Lower lobe of right lung (tissue), 2 donors: ENCODE results near the gene CTNNA2. TPM values are rescaled to one million over a fixed set of nuclear protein-coding genes. Genes with fewer than 3 reads are reported as not detected.

Experiments used
- ATAC-seq, 2 donors: fragments of 200-7000 bp; cut with Tn5 transposase; one replicate each; pipeline ENCODE4 v1.9.1; 2020 to 2022; ENCODE audit warnings: mild to moderate bottlenecking in 2 of 2, moderate library complexity in 2 of 2
- DNase-seq: peaks from one replicate; pipeline ENCODE4 v3.0.0-alpha.2; 2020
- H3K27ac ChIP-seq: fragments of 200-600 bp; one replicate; pipeline ENCODE4 v1.8.0; 2022
- H3K27me3 ChIP-seq: fragments of 200-600 bp; one replicate; pipeline ENCODE4 v1.8.0; 2022; ENCODE audit warnings: low read depth
- H3K36me3 ChIP-seq: fragments of 200-600 bp; one replicate; pipeline ENCODE4 v1.8.0; 2022; ENCODE audit warnings: mild to moderate bottlenecking
- H3K4me1 ChIP-seq: fragments of 200-600 bp; one replicate; pipeline ENCODE4 v1.8.0; 2022
- H3K4me3 ChIP-seq: fragments of 200-600 bp; one replicate; pipeline ENCODE4 v1.8.0; 2022; ENCODE audit warnings: mild to moderate bottlenecking
- H3K9me3 ChIP-seq: fragments of 200-600 bp; one replicate; pipeline ENCODE4 v1.8.0; 2022
- intact Hi-C: fragments of 100-400 bp; cut with DNase I; formaldehyde crosslinking; loops from one replicate; pipeline ENCODE4 v1.11.0; 2022
- total RNA-seq: library from RNA; stranded (reverse); fragmentation: NEBNext Ultra II Directional; extraction: Animal tissue kit (Norgen Biotek cat#: 25700); gene quantifications from one replicate; pipeline ENCODE4 v1.2.1, GENCODE V29; 2021
- TF ChIP-seq, protein P1 (sequence below): fragments of 200-600 bp; IDR thresholded peaks from one replicate; pipeline ENCODE4 v1.8.0; 2022; ENCODE audit warnings: antibody characterized with exemption, mild to moderate bottlenecking
- donor health status: DM: no; HTN: yes; CAD: no; lungs with severe emphysema.

The CTNNA2 gene
- total RNA-seq, 1 donor from 2014 or later, result not detected

GRCh38 chr2:80340022-80340421 lies 827.2 kb downstream of the CTNNA2 start:
- ATAC-seq (no peak), DNase-seq (no peak)
- H3K27me3 ChIP-seq, result no peaks in the 10 kb centered on the region

GRCh38 chr2:80348078-80348477 lies 835.2 kb downstream of the CTNNA2 start:
- H3K4me1 ChIP-seq, result no peaks in the 10 kb centered on the region
- TF ChIP-seq, protein P1, sequence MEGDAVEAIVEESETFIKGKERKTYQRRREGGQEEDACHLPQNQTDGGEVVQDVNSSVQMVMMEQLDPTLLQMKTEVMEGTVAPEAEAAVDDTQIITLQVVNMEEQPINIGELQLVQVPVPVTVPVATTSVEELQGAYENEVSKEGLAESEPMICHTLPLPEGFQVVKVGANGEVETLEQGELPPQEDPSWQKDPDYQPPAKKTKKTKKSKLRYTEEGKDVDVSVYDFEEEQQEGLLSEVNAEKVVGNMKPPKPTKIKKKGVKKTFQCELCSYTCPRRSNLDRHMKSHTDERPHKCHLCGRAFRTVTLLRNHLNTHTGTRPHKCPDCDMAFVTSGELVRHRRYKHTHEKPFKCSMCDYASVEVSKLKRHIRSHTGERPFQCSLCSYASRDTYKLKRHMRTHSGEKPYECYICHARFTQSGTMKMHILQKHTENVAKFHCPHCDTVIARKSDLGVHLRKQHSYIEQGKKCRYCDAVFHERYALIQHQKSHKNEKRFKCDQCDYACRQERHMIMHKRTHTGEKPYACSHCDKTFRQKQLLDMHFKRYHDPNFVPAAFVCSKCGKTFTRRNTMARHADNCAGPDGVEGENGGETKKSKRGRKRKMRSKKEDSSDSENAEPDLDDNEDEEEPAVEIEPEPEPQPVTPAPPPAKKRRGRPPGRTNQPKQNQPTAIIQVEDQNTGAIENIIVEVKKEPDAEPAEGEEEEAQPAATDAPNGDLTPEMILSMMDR, result no peak
- DNase-seq, result no peak
- no peak overlapping the region for H3K4me3 ChIP-seq
- H3K9me3 ChIP-seq, result no peaks in the 10 kb centered on the region
- no peaks in the 10 kb centered on the region for H3K36me3 ChIP-seq
- ATAC-seq, result no peak
- intact Hi-C loops, result no loop called here
- H3K27me3 ChIP-seq, result no peaks in the 10 kb centered on the region
- no peak overlapping the region for H3K27ac ChIP-seq

More at GRCh38 chr2:80340022-80340421, 827.2 kb downstream of the CTNNA2 start:
- intact Hi-C loops, result no loop called here
- no peaks in the 10 kb centered on the region for H3K9me3 ChIP-seq
- TF ChIP-seq, protein P1, result no peak
- H3K27ac ChIP-seq, result no peak overlapping the region
- H3K36me3 ChIP-seq, result no peaks in the 10 kb centered on the region
- H3K4me1 ChIP-seq, result no peaks in the 10 kb centered on the region
- no peak overlapping the region for H3K4me3 ChIP-seq

GRCh38 chr2:80348953-80349352 lies 836.1 kb downstream of the CTNNA2 start:
- Histone ChIP-seq H3K27me3 (no peaks in the 10 kb centered on the region), H3K36me3 (no peaks in the 10 kb centered on the region), H3K4me1 (no peaks in the 10 kb centered on the region), H3K27ac (no peak overlapping the region), H3K9me3 (no peaks in the 10 kb centered on the region), H3K4me3 (no peak overlapping the region)
- no peak for DNase-seq
- intact Hi-C loops, result no loop called here
- ATAC-seq, result no peak
- TF ChIP-seq, protein P1, result no peak

GRCh38 chr2:80351231-80351630 lies 838.4 kb downstream of the CTNNA2 start:
- no peaks in the 10 kb centered on the region for H3K9me3 ChIP-seq
- H3K27me3 ChIP-seq, result no peaks in the 10 kb centered on the region
- no peak for DNase-seq
- TF ChIP-seq, protein P1, result no peak
- no peak overlapping the region for H3K4me3 ChIP-seq
- no peak for ATAC-seq
- intact Hi-C loops, result no loop called here
- no peaks in the 10 kb centered on the region for H3K4me1 ChIP-seq
- H3K36me3 ChIP-seq, result no peaks in the 10 kb centered on the region
- no peak overlapping the region for H3K27ac ChIP-seq

DNA sequence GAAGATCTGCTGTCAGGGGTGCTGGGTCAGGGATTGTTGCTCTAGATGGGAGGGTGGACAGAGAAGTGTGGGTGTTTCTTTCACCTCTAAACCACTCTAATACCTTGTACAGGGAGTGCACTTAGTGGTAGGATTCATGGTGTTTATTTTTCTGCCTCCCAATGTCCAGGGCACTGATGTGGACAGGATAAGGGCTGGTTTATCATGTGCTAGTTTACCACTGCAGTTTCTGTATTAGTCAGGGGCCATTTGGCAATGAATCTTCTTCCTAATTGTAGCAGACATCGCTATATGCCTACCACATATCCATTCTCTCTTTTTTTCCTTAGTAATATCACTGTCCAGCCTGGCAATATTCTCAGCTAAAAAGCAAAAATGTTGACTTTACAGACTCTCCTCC lies 842.0 kb downstream of the CTNNA2 start:
- Histone ChIP-seq H3K27me3 (no peaks in the 10 kb centered on the region), H3K4me3 (no peak overlapping the region), H3K36me3 (no peaks in the 10 kb centered on the region), H3K9me3 (no peaks in the 10 kb centered on the region), H3K4me1 (no peaks in the 10 kb centered on the region), H3K27ac (no peak overlapping the region)
- no peak for DNase-seq
- ATAC-seq, result no peak
- TF ChIP-seq, protein P1, result no peak
- intact Hi-C loops, result no loop called here

- DNase-seq (no peak), ATAC-seq (no peak)
- TF ChIP-seq, protein P1, result no peak
- intact Hi-C loops, result no loop called here
- Histone ChIP-seq H3K36me3 (no peaks in the 10 kb centered on the region), H3K9me3 (no peaks in the 10 kb centered on the region), H3K4me1 (no peaks in the 10 kb centered on the region), H3K27me3 (no peaks in the 10 kb centered on the region), H3K4me3 (no peak overlapping the region), H3K27ac (no peak overlapping the region)
Observed at GRCh38 chr2:80361904-80362303, 849.1 kb downstream of the CTNNA2 start.
